CD4-positive, alpha-beta T cell treated with Interleukin-1 beta for 1 hour (primary cell): ENCODE measurements around the gene SPRYD3.
"Not testable (repeated sequence)": the region's sequence is repeated elsewhere in the genome, so short reads cannot be mapped to it uniquely, and the experiment has no call there.

Experiments
- DNase-seq, 2 donors: peaks; one replicate each; pipeline ENCODE4 v3.0.0-alpha.2; 2020 to 2022

SPRYD3 gene

DNA sequence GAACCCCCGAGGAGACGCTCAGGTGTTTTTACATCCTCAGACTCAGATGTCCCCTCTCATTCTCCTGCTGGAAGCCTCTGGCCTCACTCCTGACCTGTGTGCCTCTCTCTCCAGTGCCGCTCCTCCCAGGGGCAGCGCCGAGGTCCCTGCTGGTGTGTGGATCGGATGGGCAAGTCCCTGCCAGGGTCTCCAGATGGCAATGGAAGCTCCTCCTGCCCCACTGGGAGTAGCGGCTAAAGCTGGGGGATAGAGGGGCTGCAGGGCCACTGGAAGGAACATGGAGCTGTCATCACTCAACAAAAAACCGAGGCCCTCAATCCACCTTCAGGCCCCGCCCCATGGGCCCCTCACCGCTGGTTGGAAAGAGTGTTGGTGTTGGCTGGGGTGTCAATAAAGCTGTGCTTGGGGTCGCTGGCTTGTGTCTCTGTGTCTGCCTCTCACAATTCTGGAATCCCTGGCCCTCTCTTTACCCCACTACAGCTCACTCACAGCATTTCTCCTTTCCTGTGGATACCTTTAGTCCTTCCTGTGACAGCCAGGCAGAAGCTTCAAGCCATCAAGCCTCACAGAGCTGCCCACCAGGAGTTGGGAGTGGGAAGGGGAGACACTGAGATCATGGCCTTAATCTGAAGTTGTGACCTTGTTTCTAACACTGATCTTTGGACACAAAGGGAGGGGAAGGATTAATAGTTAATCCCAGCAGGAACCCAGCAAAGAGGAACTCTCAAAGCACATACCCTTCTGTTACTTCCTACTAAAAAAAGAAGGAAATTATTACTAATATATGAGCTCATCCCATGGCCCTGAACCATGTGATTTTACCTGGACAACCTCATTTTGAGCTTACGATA lies 23.0 kb upstream of the SPRYD3 start:
- no peak for DNase-seq

DNA sequence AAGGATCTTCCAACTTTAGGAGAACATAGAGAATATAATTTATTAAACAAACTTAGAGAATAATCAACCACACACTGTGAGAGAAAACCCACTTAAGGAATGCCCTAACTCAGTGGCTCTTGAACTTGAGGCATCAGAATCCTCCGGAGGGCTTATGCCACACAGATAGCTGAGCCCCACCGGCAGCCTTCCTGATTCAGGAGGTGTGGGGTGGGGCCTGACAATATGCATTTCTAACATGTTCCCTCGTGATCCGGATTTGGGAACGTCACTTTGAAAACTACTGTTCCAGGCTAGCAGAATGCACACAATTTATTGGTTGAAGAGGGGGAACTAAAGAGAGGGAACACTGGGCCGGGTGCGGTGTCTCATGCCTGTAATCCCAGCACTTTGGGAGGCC lies 22.1 kb upstream of the SPRYD3 start:
- no peak for DNase-seq

DNA sequence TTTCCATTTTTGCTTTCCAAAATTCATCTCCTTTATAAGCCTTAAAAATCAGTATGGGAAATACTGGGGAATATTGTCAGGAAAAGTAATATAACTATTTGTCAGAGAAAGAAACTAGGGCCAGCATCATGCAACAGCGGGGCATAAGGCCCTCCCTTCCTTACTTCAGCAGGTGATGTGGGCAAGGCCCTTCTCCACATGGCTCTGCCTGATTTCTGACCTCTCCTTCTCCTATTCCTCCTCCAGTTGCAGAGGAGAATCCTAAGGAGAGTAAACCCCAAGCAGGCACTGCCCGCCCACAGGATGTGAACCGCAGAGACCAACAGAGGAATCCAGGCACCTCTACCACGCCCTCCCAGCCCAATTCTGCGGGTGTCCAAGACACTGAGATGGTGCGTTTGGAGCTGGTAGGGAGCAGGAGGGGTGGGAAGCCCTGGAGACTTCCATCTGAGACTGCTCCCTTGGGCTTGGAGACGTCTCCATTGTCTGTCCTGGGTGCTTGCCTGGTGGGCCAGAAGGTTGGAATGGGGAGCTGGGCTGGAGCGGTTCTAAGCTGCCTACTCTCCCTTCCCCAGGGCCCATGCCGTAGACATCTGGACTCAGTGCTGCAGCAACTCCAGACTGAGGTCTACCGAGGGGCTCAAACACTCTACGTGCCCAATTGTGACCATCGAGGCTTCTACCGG lies 21.4 kb upstream of the SPRYD3 start:
- DNase-seq = no peak

DNA sequence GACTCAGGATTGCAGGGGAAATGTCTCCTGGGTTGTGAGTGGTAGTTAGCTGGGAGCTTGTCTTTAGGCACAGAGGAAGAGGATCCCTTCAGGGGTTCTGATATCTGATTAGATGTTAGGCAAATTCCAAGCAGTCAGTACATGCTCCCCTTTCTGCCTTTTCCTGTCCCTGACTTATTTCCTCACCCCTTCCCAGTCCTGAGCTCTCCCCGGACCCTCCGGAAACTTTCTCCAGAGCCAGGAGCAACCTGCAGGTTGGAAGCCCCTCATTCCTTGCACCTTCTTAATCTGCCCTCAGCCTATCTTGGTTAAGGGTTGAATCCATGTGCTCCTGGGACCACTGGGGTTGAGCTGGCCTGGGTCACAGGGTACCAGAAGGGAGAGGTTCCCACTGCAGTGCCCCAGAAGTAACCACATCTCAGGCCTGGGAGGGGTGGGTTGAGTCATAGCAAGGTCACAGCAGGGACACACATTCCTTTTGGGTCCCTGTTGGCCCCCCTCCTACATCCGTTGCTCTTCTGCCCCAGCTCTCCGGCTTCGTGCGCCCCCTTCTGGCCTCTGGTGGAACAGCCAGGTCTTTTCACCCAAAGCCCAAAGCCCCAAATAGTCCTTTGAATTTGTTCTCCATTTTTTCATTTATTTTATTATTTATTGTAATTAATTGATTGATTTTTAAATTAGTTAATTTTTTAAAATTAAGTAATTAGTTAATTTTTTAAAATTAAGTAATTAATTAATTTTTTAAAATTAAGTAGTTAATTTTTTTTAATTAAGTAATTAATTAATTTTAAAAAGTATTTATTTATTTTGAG lies 20.1 kb upstream of the SPRYD3 start:
- DNase-seq = peak; percentile 84 to 88

DNA sequence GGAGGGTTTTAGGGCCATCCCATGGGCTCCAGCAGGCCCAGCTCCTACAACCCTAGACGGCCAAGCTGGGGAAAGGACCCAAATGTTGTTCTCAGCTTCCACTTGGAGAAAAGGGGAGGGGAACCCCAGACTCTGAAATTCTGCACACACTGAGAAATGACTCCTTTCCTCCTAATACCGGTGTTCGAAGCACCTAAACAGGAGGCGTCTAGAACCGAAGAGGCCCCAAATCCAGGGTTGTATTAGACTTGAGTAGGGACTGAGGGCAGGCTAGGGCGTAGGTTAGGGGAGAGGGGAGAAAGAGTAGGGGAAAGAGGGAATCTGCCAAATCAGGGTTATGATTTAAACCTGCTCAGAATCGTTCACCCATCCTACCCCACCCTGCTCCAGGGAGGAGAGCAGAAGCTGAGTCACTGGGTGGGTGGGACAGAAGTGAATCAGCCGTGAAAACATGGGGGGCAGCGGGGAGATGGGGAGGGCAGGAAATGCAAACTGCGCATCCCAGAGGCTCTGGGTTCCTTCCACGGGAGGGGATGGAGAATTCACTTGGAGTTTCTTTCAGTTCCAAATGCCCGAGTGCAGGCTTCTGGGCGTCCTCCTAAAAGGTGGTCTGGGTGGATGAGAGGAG lies 19.3 kb upstream of the SPRYD3 start:
- no peak for DNase-seq

DNA sequence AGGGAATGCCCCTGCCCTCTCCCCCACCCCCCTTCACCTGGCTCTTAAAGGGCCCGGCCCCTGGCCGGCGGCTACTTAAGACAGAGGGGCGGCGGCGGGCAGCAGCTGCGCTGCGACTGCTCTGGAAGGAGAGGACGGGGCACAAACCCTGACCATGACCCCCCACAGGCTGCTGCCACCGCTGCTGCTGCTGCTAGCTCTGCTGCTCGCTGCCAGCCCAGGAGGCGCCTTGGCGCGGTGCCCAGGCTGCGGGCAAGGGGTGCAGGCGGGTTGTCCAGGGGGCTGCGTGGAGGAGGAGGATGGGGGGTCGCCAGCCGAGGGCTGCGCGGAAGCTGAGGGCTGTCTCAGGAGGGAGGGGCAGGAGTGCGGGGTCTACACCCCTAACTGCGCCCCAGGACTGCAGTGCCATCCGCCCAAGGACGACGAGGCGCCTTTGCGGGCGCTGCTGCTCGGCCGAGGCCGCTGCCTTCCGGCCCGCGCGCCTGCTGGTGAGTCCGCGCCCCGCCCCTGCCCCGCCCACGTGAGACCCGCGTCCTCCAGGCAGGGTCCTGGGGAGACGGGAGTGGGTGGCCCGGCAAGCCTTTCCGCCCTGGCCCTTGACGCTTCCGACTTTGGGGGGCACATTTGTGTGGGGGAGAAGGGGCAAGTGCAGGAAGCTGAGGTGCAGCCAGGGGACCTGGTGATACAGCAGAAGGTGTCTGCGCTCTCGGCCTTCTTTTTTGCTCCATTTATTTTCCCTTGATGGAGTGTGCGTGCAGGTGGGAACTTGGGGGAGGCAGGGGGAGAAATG lies 18.6 kb upstream of the SPRYD3 start, which contains the start of gene IGFBP6:
TSS of gene IGFBP6 (plus strand) at position 104 of the 790 bp plus-strand sequence. CDS start at position 155, 51 bp downstream.
- peak; percentile 56 to 57 for DNase-seq

DNA sequence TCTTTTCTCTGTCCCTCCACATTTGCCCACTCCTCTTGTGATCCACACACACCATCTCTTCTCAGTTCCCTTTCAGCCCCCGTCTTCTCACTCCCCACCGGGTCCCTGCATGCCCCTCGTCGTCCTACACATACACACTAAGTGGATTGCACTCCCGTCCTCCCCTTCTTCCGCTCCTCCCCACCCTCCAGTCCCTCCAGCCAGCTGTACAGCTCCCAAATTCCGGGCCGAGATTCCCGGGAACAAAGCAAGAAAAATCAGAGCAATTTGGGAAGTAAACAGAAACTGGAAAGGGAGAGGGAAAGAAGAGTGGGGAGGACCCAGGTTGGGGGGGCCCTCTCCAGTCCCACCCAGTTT lies 18.0 kb upstream of the SPRYD3 start:
- DNase-seq = no peak

DNA sequence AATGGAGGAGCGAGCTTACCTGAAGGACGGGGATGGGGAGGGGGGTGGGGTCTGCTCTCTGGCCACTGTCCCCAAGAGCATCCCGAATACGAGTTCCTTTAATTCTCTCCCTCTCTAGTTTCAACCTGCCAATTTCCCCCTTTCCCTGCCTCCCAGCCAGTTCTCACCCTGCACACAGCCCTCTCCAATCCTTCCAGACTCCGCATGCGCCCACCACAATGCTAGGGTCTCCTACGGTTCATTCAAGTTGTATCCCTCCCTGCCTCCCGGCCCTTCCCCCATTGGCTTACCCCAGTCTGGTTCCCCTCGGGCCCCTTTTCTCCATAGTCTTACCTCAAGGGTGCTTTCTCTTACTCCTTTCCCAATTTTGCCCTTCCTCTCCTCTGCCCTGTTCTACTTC lies 17.6 kb upstream of the SPRYD3 start:
- DNase-seq = no peak

DNA sequence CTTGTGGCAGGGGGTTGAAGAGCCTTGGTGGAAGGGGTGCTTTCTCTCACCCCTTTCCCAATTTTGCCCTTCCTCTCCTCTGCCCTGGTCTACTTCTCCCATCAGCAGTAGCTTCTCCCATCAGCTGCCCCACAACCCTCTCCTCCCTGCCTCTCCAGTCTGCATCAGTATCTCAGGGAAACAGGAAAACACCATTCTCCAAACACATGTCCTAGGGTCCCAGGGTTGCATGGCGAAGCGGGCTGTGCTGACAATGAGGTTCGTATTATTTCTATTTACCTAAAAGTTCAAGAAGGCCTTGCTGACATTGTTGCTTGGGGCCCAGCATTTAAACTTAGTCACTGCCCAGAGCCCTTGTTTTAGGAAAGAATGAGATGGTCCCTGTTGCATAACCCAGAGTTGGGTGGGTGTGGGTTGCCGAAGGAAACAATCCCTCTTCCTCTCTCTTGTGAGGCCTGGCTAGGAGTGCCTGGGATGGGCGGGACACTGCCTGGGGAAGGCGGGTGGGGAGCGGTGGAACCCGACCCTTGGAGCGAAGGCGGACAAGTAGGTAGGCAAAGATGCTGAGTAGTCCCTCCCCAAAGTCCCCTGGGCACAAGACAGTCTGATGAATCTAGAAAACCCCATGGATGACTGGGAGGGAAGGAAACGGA lies 17.0 kb upstream of the SPRYD3 start:
- DNase-seq = no peak

DNA sequence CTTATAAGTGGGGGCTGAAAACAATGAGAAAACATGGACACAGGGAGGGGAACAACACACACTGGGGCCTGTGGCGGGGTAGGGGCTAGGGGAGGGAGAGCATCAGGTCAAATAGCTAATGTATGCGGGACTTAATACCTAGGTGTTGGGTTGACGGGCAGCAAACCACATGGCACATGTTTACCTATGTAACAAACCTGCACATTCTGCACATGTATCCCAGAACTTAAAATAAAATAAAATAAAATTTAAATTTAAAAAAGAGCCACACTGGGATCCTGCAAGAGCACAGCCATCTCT lies 16.4 kb upstream of the SPRYD3 start:
- DNase-seq = not testable (repeated sequence)

DNA sequence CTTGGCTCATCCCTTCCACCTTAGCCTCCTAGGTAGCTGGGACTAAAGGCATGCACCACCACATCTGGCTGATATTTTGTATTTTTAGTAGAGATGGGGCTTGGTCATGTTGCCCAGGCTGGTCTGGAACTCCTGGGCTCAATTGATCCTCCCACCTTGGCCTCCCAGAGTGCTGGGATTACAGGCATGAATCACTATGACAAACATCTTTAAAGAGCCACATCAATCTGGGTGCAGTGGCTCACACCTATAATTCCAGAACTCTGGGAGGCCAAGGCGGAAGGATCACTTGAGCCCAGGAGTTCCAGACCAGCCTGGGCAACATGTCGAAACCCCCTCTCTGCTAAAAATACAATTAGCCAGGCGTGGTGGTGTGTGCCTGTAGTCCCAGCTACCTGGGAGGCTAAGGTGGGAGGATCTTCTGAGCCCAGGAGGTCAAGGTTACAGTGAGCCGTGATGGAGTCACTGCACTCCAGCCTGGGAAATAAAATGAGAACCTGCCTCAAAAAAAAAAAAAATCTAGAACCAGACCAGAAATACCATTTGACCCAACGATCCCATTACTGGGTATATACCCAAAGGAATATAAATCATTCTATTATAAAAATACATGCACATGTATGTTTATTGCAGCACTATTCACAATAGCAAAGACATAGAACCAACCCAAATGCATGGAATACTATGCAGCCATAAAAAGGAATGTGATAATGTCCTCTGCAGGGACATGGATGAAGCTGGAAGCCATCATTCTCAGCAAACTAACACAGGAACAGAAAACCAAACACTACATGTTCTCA lies 15.8 kb upstream of the SPRYD3 start:
- DNase-seq = not testable (repeated sequence)

DNA sequence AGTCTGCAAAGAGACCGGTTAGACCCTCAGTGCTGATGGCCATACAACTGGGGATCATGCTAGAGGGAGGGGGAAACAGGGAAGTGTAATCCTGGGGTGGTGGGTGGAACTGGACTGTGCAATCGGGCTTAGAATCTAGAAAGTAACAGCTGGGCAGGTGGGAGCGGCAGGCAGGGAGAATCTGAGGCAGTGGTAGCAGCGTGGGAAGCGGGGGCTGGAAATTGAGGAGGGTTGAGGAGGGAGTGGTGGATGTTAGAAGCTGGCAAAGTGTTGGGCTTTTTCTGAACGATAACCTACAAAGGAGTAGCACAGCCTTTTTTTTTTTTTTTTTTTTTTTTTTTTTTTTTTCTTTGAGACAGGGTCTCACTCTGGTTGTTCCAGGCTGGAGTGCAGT lies 15.2 kb upstream of the SPRYD3 start:
- no peak for DNase-seq

DNA sequence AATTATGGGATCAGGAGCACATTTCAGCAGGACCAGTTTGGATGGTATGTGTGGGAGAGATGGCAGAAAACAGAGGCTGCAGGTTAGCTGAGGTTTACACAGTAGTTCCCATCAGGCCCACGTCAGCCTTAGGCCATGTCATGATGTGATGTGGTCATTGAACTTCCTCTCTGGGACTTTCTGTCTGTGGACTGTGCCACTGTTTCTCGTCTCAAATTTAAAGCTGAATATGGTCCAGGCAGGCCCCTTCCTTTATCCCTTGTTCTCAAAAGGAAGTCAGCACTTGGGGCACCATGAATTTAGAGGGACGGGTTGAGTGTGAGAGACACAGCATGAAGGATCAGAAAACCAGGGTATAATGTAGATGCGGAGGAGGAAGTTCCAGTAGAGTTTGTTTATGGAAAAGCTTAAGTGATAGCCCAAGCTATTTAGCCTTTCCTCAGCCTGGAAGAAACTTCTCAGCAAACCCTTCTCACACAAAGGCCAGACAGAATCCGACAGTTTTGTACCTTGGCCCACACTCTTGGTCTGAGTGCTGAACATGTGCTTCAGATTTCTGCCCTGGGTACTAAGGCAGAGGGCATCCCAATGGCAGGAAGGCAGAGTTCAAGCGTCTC lies 14.7 kb upstream of the SPRYD3 start:
- DNase-seq = peak in 1 of 2 donors; percentile 37

DNA sequence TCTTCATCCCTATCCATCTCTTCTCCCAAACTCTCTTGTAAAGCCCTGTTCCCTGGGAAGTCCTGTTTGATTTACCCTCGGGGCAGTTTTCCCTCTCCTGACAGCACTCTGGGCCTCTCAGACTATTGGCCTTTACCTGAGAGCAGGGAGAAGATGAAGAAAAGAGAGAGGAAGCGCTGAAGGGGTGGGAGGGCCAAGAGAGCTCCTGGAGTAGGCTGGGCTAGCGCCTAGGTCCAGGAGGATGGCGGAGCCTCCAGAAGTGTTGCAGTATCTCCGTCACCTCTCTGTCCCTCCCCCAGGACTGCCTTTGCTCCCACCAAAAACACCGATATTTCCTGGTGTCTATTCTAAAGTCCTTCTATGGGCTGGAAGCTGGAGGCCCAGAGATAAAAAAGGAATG lies 12.6 kb upstream of the SPRYD3 start:
- no peak for DNase-seq

DNA sequence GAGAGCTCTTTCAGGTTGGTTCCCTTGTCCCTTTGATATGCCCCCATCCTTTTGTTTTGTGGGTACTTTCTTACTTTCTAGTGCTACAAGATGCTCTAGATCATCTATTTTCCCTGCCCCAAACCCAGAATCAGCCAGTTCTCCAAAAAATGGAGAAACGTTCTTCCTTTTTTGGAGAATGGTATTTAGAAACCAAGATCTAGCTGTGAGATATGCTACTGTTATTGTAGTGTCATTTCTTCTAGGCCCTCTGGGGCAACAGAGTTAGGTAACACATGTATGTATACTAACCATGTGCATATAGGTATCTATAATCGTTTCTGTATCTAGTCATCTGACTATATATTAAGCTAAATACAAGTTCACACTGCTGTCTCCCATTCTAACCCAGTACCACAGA lies 11.4 kb upstream of the SPRYD3 start:
- DNase-seq = no peak

DNA sequence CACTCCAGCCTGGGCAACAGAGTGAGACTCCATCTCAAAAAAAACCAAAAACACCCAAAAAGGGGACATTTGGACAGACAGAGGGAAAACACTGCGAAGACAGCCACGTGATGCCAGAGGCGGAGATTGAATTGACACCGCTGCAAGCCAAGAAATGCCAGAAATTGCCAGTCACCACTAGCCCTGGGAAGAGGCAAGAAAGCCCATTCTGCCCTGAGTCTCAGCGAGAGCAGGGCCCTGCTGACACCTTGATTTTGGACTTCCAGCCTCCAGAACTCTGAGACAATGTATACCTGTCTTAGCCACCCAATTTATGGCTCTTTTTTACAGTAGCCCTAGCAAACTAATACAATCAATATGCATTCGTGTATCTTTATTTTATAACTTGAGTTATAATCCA lies 10.9 kb upstream of the SPRYD3 start:
- no peak for DNase-seq

DNA sequence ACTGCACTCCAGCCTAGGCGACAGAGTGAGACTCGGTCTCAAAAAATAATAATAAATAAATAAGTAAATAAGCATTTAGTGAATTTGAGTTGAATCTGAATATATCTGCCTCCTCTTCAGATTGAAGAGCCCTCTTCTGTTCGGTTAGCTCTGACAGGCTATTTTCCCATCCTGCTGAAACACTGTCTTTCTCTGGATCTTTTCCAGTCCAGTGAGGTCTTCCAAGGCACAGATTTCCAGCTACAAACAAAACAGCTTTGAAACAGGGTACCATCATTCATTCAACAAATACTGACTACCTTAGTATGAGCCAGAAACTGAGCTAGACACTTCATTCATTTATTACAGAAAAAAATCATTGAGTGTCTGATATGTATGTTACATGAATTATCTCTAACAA lies 7.2 kb upstream of the SPRYD3 start:
- DNase-seq = no peak

DNA sequence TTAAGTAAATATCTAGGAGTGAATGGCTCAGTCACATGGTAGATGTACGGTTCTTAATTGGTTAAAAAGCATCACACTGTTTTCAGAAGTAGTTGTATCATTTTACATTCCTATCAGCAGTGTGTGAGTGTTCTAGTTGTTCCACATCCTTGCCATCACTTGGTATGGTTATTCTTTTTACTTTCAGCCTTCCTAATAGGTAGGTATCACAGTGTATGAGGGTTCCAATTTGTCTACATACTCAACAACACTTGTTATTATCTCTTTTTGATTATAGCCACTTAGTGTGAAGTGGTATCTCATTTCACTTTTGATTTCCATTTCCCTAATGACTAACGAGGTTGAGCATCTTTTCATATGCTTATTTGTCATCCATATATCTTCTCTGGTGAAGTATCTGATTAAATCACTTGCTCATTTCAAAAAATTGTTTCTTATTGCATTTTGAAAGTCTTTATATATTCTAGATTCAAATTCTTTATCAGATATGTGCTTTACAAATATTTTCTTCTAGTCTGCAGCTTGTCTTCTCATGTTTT lies 3.5 kb upstream of the SPRYD3 start:
- no peak for DNase-seq

DNA sequence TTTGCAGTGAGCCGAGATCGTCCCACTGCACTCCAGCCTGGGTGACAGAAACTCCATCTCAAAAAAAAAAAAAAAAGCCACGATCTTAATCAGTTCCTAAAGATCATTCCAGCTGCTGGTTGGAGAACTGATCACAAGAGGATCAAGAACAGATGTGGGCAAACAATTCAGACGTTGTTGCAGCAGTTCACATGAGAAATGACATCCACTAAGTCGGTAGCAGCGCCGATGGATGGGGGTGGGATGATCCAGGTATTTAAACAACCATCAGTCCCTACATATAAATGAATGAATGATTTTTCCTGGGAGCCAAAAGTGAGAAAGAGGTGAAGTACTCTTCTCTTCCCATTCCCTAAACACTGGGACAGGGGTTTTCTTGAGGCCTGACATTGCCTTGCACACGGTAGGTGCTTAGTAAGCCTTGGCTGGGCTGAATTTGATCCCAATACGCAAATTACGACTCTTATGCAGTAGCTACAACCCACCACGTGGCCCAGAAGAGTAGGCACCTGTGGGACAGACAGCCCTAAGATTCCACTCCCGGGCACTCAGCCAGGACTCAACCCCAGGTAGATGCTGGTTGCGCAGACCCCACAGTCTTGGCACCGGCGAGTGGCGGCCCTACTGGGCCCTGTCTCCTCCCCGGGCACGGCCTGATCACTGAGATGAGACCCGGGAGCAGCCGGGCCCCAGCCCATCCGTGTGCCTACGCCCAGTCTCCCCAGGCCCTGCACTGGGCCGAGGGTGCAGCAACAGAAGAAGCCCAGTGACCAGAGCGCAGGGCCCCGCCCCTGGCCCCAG lies 565 bp downstream of the SPRYD3 start:
- no peak for DNase-seq
